Measurements from ENCODE around the gene ATP11B.
"Not testable (repeated sequence)": the region's sequence is repeated elsewhere in the genome, so short reads cannot be mapped to it uniquely, and the experiment has no call there.

ATP11B gene

GRCh38 chr3:182794455-182795388, 1.4 kb downstream of the ATP11B start:
- no peak for DNase-seq (ENCODE audit: low read depth, low spot score)

- DNase-seq (ENCODE audit: low read depth, low spot score) = no peak
These were observed 2.1 kb downstream of the ATP11B start for GRCh38 chr3:182795389-182795782.

GRCh38 chr3:182796310-182796709, 3.0 kb downstream of the ATP11B start:
- no peak for DNase-seq (ENCODE audit: low read depth, low spot score)

- DNase-seq (ENCODE audit: low read depth, low spot score) = no peak
These were observed 4.6 kb downstream of the ATP11B start for GRCh38 chr3:182797876-182798275.

- DNase-seq (ENCODE audit: low read depth, low spot score) = not testable (repeated sequence)
These were observed 5.8 kb downstream of the ATP11B start for GRCh38 chr3:182799143-182799542.

GRCh38 chr3:182800508-182800907, 7.2 kb downstream of the ATP11B start:
- no peak for DNase-seq (ENCODE audit: low read depth, low spot score)

GRCh38 chr3:182802413-182803390, 9.4 kb downstream of the ATP11B start:
- DNase-seq (ENCODE audit: low read depth, low spot score) = no peak

- no peak for DNase-seq (ENCODE audit: low read depth, low spot score)
These were observed 10.3 kb downstream of the ATP11B start for GRCh38 chr3:182803596-182803995.

- no peak for DNase-seq (ENCODE audit: low read depth, low spot score)
These were observed 13.8 kb downstream of the ATP11B start for GRCh38 chr3:182807061-182807460.

GRCh38 chr3:182808041-182808770, 14.9 kb downstream of the ATP11B start:
- DNase-seq (ENCODE audit: low read depth, low spot score) = no peak

GRCh38 chr3:182809531-182809930, 16.2 kb downstream of the ATP11B start:
- no peak for DNase-seq (ENCODE audit: low read depth, low spot score)

GRCh38 chr3:182810574-182811268, 17.4 kb downstream of the ATP11B start:
- no peak for DNase-seq (ENCODE audit: low read depth, low spot score)

- DNase-seq (ENCODE audit: low read depth, low spot score) = no peak
These were observed 17.9 kb downstream of the ATP11B start for GRCh38 chr3:182811269-182811596.

GRCh38 chr3:182812123-182812522, 18.8 kb downstream of the ATP11B start:
- no peak for DNase-seq (ENCODE audit: low read depth, low spot score)

- no peak for DNase-seq (ENCODE audit: low read depth, low spot score)
These were observed 21.2 kb downstream of the ATP11B start for GRCh38 chr3:182814419-182815062.

- no peak for DNase-seq (ENCODE audit: low read depth, low spot score)
These were observed 22.9 kb downstream of the ATP11B start for GRCh38 chr3:182816181-182816580.

GRCh38 chr3:182818296-182818978, 25.1 kb downstream of the ATP11B start:
- no peak for DNase-seq (ENCODE audit: low read depth, low spot score)

- no peak for DNase-seq (ENCODE audit: low read depth, low spot score)
These were observed 28.1 kb downstream of the ATP11B start for GRCh38 chr3:182821221-182821981.

GRCh38 chr3:182822260-182822659, 29.0 kb downstream of the ATP11B start:
- DNase-seq (ENCODE audit: low read depth, low spot score) = not testable (repeated sequence)
